PC-9 (cell line): ENCODE results near the gene MTRF1. TPM values are rescaled to one million over a fixed set of nuclear protein-coding genes. Genes with fewer than 3 reads are reported as not detected.

ENCODE experiments used
- total RNA-seq: library from RNA; stranded (reverse); gene quantifications from 2 replicates; pipeline ENCODE4 v1.2.3, GENCODE V29; 2021

The MTRF1 gene
- total RNA-seq, 1 experiment from 2014 or later: 15.8 TPM

Other genes starting within 250 kb of the MTRF1 start
- gene ELF1, start 244.3 kb downstream of the MTRF1 start, total RNA-seq: 31.2 and 36.0 TPM in 2 replicates
- gene WBP4, start 202.1 kb downstream of the MTRF1 start, total RNA-seq: 4.2 and 6.3 TPM in 2 replicates
- 4.3 TPM in 2 replicates for gene KBTBD6, start 130.8 kb downstream of the MTRF1 start, total RNA-seq
- gene KBTBD7, start 69.0 kb downstream of the MTRF1 start, total RNA-seq: 3.9 and 4.1 TPM in 2 replicates
- gene NAA16, start 47.7 kb upstream of the MTRF1 start, total RNA-seq: 11.0 and 12.1 TPM in 2 replicates
- gene RGCC, start 194.0 kb upstream of the MTRF1 start, total RNA-seq: 3.4 and 4.8 TPM in 2 replicates